Amniotic stem cell (primary cell): ENCODE results near the gene PLA2G2C.

Experiments used
- DNase-seq: peaks from one replicate; lab custom pipeline; 2025; lab: John Stamatoyannopoulos, UW

Gene PLA2G2C

DNA sequence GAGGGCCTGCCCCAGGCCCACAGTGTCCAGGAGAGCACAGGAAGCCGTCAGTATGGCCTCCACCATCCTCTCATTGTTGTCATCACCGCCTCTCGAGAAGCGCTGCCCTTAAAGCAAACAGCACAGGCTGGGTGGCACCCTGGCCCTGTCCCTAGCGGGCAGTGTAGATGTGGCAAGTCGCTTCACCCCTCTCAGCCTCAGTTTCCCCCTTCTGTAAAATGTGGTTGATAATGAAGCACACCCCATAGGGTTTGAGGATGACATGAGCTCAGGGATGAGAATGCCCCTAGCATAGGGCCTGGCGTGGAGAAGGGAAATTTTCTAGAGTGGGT is 33.8 kb downstream of the PLA2G2C start:
- DNase-seq, result no peak

DNA sequence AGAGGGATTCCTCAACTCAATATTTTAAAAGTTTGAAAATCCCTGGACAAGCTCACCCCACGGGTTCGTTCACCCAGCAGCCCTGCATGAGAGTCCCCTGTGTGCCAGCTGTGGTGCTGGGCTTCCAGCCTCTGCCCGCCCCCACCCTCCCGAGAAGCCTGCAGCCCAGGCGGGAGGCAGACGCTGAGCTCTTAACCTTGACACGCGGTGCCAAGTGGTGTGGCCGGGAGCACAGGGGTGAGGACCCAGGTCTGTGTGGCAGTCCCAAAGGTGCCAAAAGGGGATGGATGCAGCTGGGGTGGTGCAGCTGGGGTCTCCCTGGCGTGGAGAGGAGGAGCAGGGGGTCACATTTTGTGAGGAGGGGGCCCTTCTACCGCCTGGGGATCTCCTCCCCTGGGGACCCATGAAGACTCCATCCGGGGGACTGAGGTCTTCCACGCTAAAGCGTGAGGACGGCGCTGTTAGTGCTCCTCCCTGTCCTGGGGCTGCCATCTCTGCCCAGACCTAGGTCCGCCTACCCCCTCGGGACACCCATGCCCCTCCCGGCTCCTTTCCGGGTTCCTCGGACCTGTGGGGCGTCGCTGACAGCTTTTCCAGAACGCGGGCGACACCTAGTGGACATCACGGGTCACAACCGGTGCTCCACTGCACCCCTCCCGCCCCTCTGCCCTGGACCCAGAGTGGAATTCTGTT is 34.3 kb downstream of the PLA2G2C start:
- DNase-seq, result peak; percentile 60

DNA sequence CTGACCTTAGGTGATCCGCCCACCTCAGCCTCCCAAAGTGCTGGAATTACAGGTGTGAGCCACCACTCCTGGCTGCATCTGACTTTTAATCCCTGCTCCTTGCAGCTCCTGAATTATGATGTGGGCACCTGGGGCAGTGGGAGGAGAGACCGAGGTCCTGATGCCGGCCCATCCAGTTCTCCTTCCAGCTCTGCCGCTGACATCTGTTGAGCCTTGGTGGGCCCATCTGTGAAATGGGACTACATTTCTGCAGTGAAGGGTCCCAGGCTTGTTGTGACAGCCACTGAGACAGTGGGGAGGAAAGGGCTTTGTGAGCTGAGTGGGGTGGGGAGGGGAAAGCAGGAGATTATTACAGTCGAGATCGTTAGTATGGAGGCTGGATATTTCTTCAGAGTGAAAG is 35.3 kb downstream of the PLA2G2C start:
- DNase-seq, result no peak

DNA sequence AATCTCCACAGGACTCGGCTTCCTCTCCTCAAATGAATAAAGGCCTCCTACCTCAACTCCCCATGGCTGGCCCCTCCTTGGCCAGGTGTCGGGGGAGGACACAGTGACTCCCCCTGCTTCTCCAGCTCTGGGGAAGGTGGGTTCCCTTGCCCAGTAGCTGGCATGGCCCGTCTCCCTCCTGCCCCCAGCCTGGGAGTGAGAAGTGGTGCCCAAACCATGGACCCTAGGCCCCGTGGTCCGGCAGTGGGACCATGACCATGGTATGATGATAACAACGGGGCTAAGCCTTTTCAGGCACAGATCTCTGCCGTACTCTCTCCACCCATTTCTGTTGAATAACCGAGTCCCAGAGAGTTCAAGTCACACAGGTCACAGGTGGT is 36.0 kb downstream of the PLA2G2C start:
- DNase-seq, result no peak

DNA sequence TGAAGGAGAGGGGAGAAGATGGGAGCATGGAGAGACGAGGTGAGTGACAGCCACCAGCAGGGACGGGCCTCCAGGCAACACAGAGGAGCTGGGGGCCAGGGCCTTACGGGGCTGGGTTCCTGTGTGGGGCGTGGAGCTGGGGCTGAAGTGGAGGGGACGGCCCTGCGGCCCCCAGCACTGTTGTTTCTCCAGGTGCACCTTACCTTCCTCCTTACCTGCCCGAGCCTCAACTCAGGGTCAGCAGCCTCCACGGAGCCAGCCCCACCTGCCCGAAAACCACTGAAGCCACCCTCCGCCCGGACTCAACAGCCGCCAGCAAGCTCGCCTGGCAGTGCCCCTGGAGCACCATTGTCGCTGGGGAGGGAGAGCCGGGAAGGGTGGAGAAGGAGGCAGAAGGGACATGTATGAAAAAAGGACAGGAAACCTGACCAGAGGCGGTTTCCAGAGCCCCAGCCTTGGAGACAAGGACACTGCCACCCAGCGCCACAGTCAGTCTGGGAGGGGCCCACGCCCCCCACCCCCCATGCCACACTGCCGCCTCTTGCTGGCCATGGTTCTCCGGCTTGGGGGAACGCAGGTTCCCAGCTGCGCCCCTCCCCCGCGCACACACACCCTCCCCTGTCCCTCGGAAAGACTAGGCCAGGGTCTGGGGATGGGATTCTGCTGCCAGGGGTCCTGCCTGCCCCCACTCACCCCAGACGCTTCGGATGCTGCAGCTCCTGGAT is 36.6 kb downstream of the PLA2G2C start:
- DNase-seq, result no peak

DNA sequence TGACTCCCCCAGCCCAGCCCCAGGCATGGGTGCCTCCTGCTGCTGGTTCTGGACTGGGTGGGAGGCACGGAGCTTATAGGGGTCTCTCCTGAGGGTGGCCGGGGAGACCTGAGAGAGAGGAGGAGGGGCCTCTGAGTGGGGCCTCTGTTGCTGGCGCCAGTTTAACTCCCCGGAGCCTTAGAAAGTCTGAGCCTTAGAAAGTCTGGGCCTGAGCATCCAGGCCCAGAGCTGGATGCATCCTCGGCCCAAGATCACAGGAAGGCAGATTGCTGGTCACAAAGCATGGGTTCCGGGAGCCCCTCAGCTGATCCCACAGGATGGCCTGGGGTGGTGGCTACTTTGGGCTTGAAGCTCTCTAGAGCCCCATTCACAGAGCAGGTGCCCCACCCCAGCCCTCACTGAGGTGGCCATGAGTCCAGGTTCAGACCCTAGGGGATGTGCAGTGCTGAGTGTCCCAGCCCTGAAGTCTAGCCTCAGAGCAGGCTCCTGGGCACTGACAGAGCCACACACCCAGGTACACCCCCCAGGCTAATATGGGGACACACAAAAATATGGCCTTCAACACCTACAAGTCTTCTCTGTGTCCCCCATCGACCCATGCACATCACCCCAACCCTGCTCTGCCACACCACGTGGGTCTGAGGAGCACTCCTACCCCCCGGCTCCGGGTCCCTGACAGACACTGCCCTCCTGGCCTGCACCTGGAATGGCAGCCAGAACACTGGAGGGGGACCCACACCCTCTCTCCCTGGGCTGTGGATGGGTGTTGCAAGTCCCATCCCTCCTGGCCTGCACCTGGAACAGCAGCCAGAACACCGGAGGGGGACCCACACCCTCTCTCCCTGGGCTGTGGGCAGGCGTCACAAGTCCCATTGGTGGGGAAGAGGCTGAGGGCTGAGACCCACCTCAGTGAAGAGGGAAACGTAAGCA is 37.5 kb downstream of the PLA2G2C start:
- DNase-seq, result no peak

DNA sequence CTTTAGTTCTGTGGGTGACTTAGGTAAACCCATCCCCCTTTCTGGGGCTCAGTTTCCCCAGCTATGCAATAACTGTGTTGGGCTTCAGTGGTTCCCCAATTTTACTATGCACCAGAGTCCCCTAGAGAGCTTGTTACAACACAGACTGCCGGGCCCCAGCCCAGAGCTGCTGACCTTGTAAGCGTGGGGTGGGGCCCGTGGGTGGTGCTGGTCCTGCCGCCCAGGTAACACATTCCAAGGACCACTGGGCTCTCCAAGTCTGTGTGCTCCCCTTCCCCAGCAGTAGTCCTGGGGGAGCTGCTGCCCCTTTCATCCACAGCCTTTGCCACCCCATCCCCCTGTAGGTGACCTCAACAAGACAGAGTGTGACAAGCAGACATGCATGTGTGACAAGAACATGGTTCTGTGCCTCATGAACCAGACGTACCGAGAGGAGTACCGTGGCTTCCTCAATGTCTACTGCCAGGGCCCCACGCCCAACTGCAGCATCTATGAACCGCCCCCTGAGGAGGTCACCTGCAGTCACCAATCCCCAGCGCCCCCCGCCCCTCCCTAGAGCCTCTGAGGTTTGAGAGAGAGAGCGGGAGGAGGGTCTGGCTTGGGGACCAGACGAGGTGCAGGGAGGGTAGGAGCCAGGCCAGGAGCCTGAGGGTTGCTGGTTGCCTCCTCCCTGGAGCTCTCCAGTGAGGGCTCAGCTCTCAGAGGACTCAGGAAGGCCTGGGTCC is 38.3 kb downstream of the PLA2G2C start:
- DNase-seq, result no peak

DNA sequence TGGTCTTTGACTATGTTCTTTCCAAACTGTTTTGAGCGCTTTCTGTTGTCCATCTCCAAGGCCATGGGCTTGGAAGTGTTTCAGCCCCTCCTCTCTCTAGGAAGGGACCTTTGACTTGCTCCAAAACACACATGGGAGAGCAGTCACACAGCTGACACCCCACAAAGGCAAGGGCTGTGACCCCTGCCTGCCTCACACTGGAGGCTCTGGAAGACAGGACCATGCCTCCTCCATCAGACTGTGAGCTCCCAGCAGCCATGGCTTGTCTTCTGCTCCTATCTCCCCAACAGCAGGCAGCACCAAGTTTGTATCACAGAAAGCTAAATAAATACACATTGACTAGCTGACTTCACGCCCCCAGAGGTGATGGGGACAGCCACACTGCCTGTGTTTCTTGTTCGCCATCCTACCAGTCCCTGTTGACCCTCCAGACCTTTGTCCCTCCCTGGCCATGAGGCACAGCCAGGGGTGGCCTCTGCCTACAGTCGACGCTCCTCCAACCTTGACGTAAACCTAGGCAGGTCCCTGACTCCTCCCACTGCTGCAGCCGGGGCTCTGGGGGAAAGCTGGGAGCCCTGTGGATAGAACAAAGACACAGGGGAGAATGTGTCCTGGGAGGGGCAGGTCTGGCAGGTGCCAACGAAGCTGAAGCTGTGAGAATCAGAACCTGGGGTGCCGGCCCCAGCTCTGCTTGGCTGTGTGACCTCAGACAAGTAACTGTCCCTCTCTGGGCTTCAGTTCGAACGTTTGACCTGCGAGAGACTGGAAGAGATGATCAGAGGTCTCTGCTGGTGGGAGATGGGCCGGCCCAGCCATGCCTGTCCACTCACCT is 42.4 kb downstream of the PLA2G2C start:
- no peak for DNase-seq

DNA sequence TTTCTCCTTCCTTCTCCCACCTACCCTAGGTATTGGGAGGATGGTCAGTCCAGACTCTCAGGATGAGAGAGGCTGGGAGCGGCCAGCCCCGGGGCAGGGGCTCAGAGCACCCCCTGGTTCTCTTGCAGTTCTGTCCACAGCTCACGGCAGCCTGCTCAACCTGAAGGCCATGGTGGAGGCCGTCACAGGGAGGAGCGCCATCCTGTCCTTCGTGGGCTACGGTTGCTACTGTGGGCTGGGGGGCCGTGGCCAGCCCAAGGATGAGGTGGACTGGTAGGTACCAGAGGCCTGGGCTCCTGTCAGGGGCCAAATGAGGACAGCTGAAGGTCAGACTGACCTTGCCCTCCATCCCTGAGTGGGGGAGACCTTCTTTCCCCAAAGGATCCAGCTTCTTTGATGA is 43.0 kb downstream of the PLA2G2C start:
- DNase-seq, result no peak

DNA sequence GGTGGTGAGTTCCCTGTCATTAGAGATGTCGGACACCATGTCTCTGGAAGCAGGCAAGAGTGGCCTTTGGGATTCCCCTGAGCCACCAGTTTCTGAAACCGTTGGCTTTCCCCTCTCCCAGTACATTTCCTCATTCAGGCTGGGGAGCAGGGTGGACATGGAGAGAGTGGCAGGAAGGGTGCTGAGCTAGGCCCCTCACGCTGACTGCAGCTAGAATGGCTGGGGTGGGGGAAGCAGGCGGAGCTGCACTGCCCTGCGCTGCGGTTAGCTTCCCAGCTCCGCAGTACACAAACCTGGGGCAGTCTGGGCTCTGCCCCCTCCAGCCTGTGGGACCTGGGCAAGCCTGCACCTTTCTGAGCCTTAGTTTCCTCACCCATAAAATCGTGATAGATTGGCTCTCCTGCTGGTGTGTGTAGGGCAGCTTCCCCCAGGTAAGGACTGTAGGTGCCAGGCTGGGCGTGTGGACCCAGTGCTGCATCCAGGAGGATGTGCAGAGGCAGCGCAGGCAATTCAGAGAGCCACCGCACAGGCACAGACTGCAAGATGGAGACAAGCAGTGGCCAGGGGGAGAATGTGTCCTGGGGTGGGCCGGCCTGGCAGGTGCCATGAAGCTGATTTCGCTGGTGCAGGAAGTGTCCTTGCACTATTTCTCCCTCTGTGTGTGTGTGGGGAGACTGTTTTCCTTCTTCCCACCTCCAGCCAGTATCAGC is 44.2 kb downstream of the PLA2G2C start:
- no peak for DNase-seq

DNA sequence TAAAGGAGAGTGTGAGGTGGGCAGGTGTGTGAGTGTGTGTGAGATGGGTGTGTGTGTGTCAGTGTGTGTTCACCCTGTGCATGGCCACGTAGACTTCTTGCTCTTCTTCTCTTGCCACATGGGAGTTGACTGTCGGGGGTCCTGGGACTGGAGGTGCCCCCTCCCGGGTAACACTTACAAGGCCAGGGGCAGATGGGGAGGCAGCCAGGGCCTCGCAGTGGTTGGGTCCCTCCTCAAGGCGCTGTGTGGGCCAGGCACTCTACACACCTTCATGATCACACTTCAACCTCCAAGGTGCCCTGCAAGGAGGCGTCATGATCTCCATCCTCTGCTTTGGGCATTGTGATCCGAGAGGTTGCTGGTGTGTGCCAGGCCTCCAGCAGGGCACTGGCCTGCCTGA is 44.9 kb downstream of the PLA2G2C start:
- no peak for DNase-seq

DNA sequence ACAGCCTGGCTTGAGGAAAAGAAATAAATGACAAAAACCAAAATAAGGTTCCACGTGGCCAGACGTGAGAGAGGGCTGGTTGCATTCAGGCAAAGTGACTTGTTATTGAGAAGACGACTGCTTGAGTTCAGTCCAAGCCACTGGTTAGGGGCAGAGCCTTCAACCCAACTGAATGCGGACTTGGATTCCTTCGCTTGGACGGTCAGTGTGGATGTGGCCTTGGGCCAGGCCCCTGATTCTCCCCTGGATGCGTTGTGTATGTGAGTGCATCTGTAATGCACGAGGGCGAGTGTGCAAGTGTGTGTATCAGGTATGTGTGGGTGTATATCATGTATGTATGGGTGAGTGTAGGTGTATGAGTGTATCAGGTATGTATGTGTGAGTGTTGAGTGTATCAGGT is 45.3 kb downstream of the PLA2G2C start:
- no peak for DNase-seq

DNA sequence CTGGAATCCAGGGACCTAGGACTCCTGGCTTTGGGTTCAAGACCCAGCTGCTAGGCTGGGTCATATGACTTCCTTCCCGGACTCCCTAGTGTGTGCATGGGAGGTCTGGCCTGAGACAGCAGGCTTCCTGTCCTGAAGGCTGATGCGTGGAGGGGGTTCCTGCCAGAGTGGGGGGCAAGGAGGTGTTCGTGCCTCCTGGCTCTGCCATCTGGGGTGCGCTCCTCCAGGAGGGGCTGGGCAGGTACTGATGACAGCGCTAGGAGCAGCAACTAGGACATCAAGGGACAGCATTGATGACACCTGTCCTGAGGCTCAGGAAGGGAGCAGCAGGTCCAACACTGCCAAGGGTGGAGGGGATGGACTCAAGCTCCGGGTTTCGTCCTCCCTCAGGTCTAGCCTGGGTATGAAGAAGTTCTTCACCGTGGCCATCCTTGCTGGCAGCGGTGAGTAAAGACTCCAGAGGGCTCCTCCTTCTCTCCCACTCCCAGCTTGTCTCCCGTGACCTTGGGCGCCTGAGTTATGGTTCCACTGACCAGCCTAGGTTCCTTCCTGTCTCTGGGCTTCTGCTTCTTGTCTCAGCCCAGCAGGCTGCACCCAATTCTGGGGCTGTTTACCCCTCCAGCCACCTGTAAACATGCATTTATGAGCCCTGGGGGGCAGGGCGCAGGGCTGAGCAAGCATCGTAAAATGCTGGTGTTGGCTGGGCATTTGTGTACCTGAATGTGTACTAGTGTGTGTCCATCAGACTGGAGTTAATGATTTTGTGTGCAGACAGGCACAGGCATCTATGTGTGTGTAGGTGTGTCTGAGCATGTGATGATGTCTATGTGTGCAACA is 46.3 kb downstream of the PLA2G2C start:
- no peak for DNase-seq

DNA sequence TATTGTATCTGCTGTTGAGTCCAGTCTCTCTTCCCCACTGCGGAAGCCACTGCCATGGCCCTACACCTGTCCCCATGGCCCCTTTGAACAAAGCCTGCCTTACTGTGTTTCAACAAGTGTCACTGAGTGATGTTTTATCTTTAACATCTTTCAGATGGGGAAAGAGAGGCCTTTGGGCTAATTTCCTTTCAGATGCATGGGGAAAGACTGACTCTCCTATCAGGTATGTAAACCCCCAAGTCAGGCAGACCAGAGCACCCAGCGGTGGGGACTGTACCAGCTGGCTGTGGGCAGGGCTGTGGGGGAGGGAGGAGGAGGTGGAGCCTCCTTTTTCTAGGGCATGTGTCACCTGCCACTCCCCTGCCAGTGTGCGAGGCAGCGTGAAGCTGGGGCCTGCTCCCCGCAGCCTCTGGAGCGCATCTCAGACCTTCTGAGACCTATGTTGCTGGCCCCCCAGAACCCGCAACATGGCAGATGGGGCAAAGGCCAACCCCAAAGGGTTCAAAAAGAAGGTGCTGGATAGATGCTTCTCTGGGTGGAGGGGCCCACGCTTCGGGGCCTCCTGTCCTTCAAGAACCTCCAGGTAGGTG is 47.3 kb downstream of the PLA2G2C start, which contains the start of gene PLA2G2F:
TSS of gene PLA2G2F (plus strand) at position 363 of the 590 bp plus-strand sequence. CDS start at position 468, 105 bp downstream.
- DNase-seq, result no peak

DNA sequence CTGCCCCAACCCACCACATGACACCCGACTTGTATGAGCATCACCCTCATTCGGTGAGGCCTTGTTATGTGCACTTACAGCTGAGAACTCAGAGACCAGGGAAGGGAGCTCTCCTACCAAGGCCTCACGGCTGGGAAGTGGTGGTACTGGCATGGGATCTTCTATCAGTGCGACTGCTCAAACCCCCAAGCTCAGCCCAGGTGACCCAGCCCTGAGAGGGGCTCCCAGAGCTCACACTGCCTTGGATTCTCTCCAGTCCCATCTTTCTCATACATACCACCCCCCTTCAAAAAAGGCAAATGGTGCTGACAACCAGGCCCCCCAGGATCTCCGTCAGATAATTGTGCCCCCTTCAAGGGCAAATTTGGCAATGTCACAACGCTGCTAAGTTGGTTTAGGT is 48.0 kb downstream of the PLA2G2C start:
- no peak for DNase-seq

DNA sequence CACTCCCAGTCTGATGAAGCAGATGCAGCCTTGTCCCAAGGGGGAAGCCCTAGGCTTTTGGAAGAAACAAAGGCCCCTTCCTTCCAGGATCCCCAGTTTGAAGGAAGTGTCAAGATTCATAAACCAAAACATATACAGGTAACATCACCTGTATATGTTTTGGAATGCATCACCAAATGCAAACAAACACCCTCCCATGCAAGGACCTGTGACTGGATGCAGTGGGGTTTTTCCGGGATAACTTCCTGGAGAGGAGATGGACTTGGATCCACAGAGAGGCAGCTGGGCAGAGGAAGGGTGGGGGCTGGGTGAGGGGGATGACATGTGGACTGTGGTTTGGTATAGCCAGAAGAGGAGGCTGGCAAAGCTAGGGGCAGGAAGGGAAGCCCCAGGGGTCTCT is 48.7 kb downstream of the PLA2G2C start:
- no peak for DNase-seq

DNA sequence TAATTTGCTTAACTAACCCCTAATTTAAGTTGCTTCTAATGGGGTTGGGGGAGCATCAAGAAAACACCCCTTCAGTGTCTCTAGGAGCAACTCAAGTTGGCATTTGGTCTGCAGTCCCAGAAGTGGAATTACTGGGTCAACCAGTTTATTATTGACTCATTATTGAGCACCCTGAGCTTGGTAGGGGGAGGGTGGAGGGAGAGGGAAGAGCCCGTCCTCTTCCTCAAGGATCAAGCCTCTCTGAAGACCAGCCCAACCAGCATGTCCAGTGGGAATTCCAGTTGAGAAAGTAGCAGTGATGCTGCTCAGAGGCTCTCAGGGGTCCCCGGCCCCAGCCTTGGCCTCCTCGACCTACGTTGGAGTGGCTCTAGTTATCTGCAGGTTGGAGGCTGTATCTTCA is 49.3 kb downstream of the PLA2G2C start:
- DNase-seq, result no peak

DNA sequence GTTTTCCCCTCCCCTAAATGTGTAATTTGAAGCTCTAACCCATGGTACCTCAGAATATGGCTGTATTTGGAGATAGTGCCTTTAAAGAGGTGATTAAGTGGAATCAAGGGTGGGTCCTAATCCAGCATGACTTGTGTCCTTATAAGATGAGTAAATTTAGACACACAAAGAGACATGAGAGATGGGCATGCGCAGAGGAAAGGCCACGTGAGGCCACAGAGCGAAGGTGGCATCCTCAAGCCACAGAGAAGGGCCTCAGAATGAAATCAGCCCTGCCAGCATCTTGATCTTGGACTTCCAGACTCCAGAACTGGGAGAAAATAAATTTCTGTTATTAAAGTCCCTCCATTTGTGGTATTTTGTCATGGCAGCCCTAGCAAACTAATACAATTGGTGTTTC is 50.1 kb downstream of the PLA2G2C start:
- DNase-seq, result no peak

DNA sequence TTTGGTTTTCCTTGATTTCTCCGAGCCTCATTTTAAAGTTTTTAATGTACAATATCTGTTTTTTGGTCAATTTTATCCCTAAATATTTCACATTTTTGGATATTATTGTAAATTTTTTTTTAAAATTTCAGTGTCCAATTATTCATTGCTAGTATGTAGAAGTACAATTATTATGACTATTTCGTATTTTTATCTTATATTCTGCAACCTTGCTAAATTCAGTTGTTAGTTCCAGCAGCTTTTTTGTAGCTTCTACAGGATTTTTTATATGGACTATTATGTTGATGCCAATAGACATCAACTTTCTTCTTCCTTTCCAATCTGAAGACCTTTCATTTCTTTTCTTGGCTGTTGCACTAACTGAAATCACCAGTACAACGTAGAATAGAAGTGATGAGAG is 51.3 kb downstream of the PLA2G2C start:
- DNase-seq, result no peak
